Ishikawa (cell line): Measurements from ENCODE around the gene CARS1.

ENCODE experiments used
- CEBPB ChIP-seq: IDR thresholded peaks from 2 replicates; pipeline ENCODE4 v1.6.1; 2012
- FOXM1 ChIP-seq: IDR thresholded peaks from 2 replicates; pipeline ENCODE4 v1.6.1; 2012; ENCODE audit warnings: low read depth, borderline replicate concordance
- REST ChIP-seq: IDR thresholded peaks from 2 replicates; pipeline ENCODE4 v1.6.1; 2012; ENCODE audit warnings: low read depth, mild to moderate bottlenecking
- TAF1 ChIP-seq: IDR thresholded peaks from 2 replicates; pipeline ENCODE4 v1.6.1; 2012; ENCODE audit warnings: low read depth, mild to moderate bottlenecking
- TF ChIP-seq, protein P1 (sequence below): IDR thresholded peaks from 2 replicates; pipeline ENCODE4 v1.6.1; 2012
- TF ChIP-seq, protein P2 (sequence below): IDR thresholded peaks from 2 replicates; pipeline ENCODE4 v1.6.1; 2012

DNA sequence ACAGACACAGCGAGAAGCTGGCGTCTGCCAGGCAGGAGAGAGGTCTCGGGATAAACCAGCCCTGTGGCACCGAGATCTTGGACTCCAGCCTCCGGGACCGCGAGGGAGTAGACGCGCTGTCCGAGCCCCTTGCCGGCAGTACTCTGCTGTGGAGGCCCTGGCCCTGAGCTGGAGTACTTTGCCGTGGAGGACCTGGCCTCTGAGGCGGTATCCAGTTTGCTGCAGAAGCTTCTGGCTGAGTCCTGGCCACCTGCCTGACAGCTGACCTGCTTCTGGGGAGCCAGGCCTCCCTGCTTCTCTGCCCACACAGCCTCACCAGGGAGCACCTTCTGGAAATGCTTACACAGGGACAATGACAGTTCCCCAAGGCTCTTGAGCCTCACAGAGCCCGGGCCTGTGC, 31.6 kb upstream of the CARS1 start:
- no peak for TF ChIP-seq CEBPB
- TF ChIP-seq, protein P1, sequence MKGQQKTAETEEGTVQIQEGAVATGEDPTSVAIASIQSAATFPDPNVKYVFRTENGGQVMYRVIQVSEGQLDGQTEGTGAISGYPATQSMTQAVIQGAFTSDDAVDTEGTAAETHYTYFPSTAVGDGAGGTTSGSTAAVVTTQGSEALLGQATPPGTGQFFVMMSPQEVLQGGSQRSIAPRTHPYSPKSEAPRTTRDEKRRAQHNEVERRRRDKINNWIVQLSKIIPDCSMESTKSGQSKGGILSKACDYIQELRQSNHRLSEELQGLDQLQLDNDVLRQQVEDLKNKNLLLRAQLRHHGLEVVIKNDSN, result no peak
- no peak for TF ChIP-seq REST
- TF ChIP-seq FOXM1, result no peak
- TF ChIP-seq, protein P2, sequence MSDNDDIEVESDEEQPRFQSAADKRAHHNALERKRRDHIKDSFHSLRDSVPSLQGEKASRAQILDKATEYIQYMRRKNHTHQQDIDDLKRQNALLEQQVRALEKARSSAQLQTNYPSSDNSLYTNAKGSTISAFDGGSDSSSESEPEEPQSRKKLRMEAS, result no peak
- no peak for TF ChIP-seq TAF1
